ENCODE results near the gene CCDC60. TPM values are rescaled to one million over a fixed set of nuclear protein-coding genes. Genes with fewer than 3 reads are reported as not detected.

The CCDC60 gene
- total and polyA plus RNA-seq, 10 of the 15 experiments (the other 5 are each of a cell fraction or from before 2014, with no cell fraction given) = 0.19 TPM; not detected in 9

DNA sequence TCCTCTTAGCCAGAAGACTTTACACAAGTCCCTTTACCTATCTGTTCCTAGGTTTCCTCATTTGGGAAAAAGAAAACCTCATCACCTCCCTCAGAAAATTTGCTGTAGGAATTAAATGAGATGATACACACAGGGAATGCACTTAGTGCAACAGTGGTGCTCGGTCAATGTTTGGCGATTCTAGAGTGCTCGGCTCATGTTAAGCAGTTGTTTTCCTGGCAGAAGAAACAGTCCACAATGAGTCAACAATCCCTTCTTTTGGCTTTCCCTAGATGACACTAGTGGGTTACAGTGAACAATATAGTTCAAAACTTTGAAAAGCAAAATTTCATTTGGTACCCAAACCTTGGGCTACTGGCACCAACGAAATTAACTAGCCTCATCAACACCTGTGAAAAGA is 255.1 kb downstream of the CCDC60 start (continued):
- TF ChIP-seq, protein P1, sequence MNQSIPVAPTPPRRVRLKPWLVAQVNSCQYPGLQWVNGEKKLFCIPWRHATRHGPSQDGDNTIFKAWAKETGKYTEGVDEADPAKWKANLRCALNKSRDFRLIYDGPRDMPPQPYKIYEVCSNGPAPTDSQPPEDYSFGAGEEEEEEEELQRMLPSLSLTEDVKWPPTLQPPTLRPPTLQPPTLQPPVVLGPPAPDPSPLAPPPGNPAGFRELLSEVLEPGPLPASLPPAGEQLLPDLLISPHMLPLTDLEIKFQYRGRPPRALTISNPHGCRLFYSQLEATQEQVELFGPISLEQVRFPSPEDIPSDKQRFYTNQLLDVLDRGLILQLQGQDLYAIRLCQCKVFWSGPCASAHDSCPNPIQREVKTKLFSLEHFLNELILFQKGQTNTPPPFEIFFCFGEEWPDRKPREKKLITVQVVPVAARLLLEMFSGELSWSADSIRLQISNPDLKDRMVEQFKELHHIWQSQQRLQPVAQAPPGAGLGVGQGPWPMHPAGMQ (IDR thresholded peaks at IDR 0.05; ENCODE audit: borderline replicate concordance) = no peak
- TF ChIP-seq KAT2A (conservative IDR thresholded peaks at IDR 0.05; ENCODE audit: control insufficient read depth, low read depth, low read length) (no peak), BHLHE40 (IDR thresholded peaks at IDR 0.05; ENCODE audit: borderline replicate concordance in 1 of 2, low read depth in 2 of 2, low read length in 1 of 2) (no peak)

Other genes with a start within 250 kb of the CCDC60 start
- not detected in 2 replicates for gene HSPB8, start 155.8 kb upstream of the CCDC60 start, total RNA-seq (2014; rRNA removed)
- gene HSPB8, start 155.8 kb upstream of the CCDC60 start, total RNA-seq (2014; rRNA removed; fragmentation: Illumina TruSeq; extraction: Trizol) = not detected in 2 replicates
- gene HSPB8, start 155.8 kb upstream of the CCDC60 start, total RNA-seq (2021) = 0.10 TPM in 1 of 2 replicates, not detected in the other
- not detected in 2 replicates for gene HSPB8, start 155.8 kb upstream of the CCDC60 start, polyA plus RNA-seq (2011; rRNA removed)
- gene HSPB8, start 155.8 kb upstream of the CCDC60 start, polyA plus RNA-seq (2014; fragmentation: Illumina TruSeq; extraction: Trizol) = not detected in 2 replicates
- not detected for gene HSPB8, start 155.8 kb upstream of the CCDC60 start, polyA plus RNA-seq (2014; fragmentation: Nextera tagmentation; extraction: Ambion mirVana)
- not detected in 2 replicates for gene HSPB8, start 155.8 kb upstream of the CCDC60 start, polyA plus RNA-seq (2014; rRNA removed)
- not detected for gene HSPB8, start 155.8 kb upstream of the CCDC60 start, polyA plus RNA-seq (2016; fragmentation: Nextera tagmentation; extraction: Ambion mirVana)

Measured in GM12878 (cell line).